IMR-90 (cell line): ENCODE data around the gene ZEB2. TPM values are rescaled to one million over a fixed set of nuclear protein-coding genes. Genes with fewer than 3 reads are reported as not detected.

Experiments
- ATAC-seq: fragments of 200-7000 bp; cut with Tn5 transposase; 2 replicates; pipeline ENCODE4 v1.9.1; 2020; ENCODE audit warnings: low read depth, mild to moderate bottlenecking, moderate library complexity
- BruUV-seq: library from RNA; stranded (reverse); fragments of 400-500 nt; replicated peaks from 2 replicates; lab custom pipeline; 2021; lab: Mats Ljungman, UMichigan
- CTCF ChIA-PET: fragments of 300-600 bp; formaldehyde crosslinking; extraction: SDS; loops from one replicate; lab custom pipeline; 2021; ENCODE audit warnings: antibody characterized with exemption; lab: Yijun Ruan, JAX
- POLR2A ChIA-PET: fragments of 300-600 bp; sonication (Branson Sonifier 250); formaldehyde crosslinking; loops from one replicate; lab custom pipeline; 2022; ENCODE audit warnings: antibody characterized with exemption; ENCODE audit not compliant: unreplicated experiment; lab: Charles Lee
- DNase-seq: peaks from one replicate; pipeline ENCODE4 v3.0.0; 2013
- H2AFZ ChIP-seq: replicated peaks from 2 replicates; pipeline ENCODE3; 2013; ENCODE audit warnings: low read length, mild to moderate bottlenecking; ENCODE audit not compliant: poor library complexity
- H2AK5ac ChIP-seq: 2 replicates; pipeline ENCODE4 v1.6.1; 2013; ENCODE audit warnings: low read depth, low read length, inconsistent platforms
- H2AK9ac ChIP-seq: replicated peaks from 2 replicates; pipeline ENCODE3; 2013; ENCODE audit warnings: mild to moderate bottlenecking, low read depth, low read length, moderate library complexity; ENCODE audit not compliant: poor library complexity
- H2BK120ac ChIP-seq: 2 replicates; pipeline ENCODE4 v1.6.1; 2013; ENCODE audit warnings: low read depth, low read length, inconsistent platforms
- H2BK15ac ChIP-seq: 3 replicates; pipeline ENCODE4 v1.6.1; 2013; ENCODE audit warnings: low read depth, low read length, inconsistent platforms
- H2BK20ac ChIP-seq: 2 replicates; pipeline ENCODE4 v1.6.1; 2013; ENCODE audit warnings: low read depth, mild to moderate bottlenecking, inconsistent platforms, low read length, moderate library complexity
- H2BK5ac ChIP-seq: 2 replicates; pipeline ENCODE4 v1.6.1; 2013; ENCODE audit warnings: mild to moderate bottlenecking, low read depth, low read length, inconsistent platforms; ENCODE audit not compliant: poor library complexity, severe bottlenecking
- H3K14ac ChIP-seq: replicated peaks from 2 replicates; pipeline ENCODE4 v1.6.1; 2013; ENCODE audit warnings: low read depth, low read length, inconsistent platforms
- H3K18ac ChIP-seq: 2 replicates; pipeline ENCODE4 v1.6.1; 2013; ENCODE audit warnings: low read depth, low read length, control low read depth
- H3K23ac ChIP-seq: 2 replicates; pipeline ENCODE4 v1.6.1; 2013; ENCODE audit warnings: low read depth, low read length, inconsistent platforms
- H3K27ac ChIP-seq: 2 replicates; pipeline ENCODE4 v1.5.1; 2013; ENCODE audit warnings: mild to moderate bottlenecking, control low read depth, low read length; ENCODE audit not compliant: insufficient read depth
- H3K27me3 ChIP-seq: 2 replicates; pipeline ENCODE4 v1.6.1; 2013; ENCODE audit warnings: low read length; ENCODE audit not compliant: control insufficient read depth, insufficient read depth
- H3K36me3 ChIP-seq: 2 replicates; pipeline ENCODE4 v1.6.1; 2013; ENCODE audit warnings: low read length, mixed read lengths; ENCODE audit not compliant: control insufficient read depth, insufficient read depth
- H3K4ac ChIP-seq: 2 replicates; pipeline ENCODE4 v1.6.1; 2013; ENCODE audit warnings: low read depth, low read length, inconsistent platforms
- H3K4me1 ChIP-seq: 2 replicates; pipeline ENCODE4 v1.6.1; 2013; ENCODE audit warnings: low read length, mixed read lengths; ENCODE audit not compliant: control insufficient read depth, insufficient read depth
- H3K4me2 ChIP-seq: 2 replicates; pipeline ENCODE4 v1.6.1; 2013; ENCODE audit warnings: low read depth, mild to moderate bottlenecking, control low read depth, low read length, moderate library complexity
- H3K4me3 ChIP-seq: 2 replicates; pipeline ENCODE4 v1.5.1; 2013; ENCODE audit warnings: low read depth, mild to moderate bottlenecking, control low read depth, low read length, moderate library complexity; ENCODE audit not compliant: insufficient read depth
- H3K56ac ChIP-seq: 2 replicates; pipeline ENCODE4 v1.6.1; 2013; ENCODE audit warnings: low read length, inconsistent platforms; ENCODE audit not compliant: insufficient read depth; ENCODE audit errors: extremely low read depth
- H3K79me1 ChIP-seq, 2 experiments: 2 replicates each; pipeline ENCODE4 v1.6.1; 2013; ENCODE audit warnings: low read length in 2 of 2, inconsistent platforms in 1 of 2, low read depth in 1 of 2
- H3K9ac ChIP-seq: 2 replicates; pipeline ENCODE4 v1.6.1; 2013; ENCODE audit warnings: low read depth, low read length, control low read depth
- H3K9me1 ChIP-seq: 2 replicates; pipeline ENCODE4 v1.6.1; 2013; ENCODE audit warnings: low read length, inconsistent platforms; ENCODE audit not compliant: insufficient read depth
- H3K9me3 ChIP-seq: 2 replicates; pipeline ENCODE4 v1.6.1; 2013; ENCODE audit warnings: low read length; ENCODE audit not compliant: control insufficient read depth, insufficient read depth
- H4K20me1 ChIP-seq: 2 replicates; pipeline ENCODE4 v1.6.1; 2013; ENCODE audit warnings: low read length, inconsistent platforms; ENCODE audit not compliant: insufficient read depth
- H4K5ac ChIP-seq: 2 replicates; pipeline ENCODE4 v1.6.1; 2013; ENCODE audit warnings: mild to moderate bottlenecking, low read depth, low read length, control low read depth
- H4K8ac ChIP-seq, 2 experiments: 2 replicates each; pipeline ENCODE4 v1.6.1; 2013; ENCODE audit warnings: low read depth in 2 of 2, low read length in 2 of 2, control low read depth in 1 of 2, inconsistent platforms in 1 of 2
- H4K91ac ChIP-seq: 2 replicates; pipeline ENCODE4 v1.6.1; 2013; ENCODE audit warnings: low read depth, low read length, inconsistent platforms; ENCODE audit not compliant: insufficient read depth
- BHLHE40 ChIP-seq: fragments of 150-350 bp; IDR thresholded peaks from 2 replicates; pipeline ENCODE4 v1.6.1; 2016; ENCODE audit warnings: mild to moderate bottlenecking, low read depth, low read length
- FOS ChIP-seq: fragments of 150-350 bp; IDR thresholded peaks from 2 replicates; pipeline ENCODE4 v1.6.1; 2016; ENCODE audit warnings: low read depth, low read length
- NFE2L2 ChIP-seq: fragments of 150-350 bp; IDR thresholded peaks from 2 replicates; pipeline ENCODE4 v1.6.1; 2016; ENCODE audit warnings: low read depth, mild to moderate bottlenecking, low read length
- RCOR1 ChIP-seq: IDR thresholded peaks from 2 replicates; pipeline ENCODE4 v1.6.1; 2012; ENCODE audit warnings: mild to moderate bottlenecking, low read length, improper control_type of control experiment; ENCODE audit not compliant: insufficient replicate concordance
- RFX5 ChIP-seq: IDR thresholded peaks from 2 replicates; pipeline ENCODE4 v1.8.0; 2012; ENCODE audit warnings: low read depth, mild to moderate bottlenecking, low read length, moderate library complexity
- SMC3 ChIP-seq: fragments of 150-350 bp; IDR thresholded peaks from 2 replicates; pipeline ENCODE4 v1.6.1; 2016; ENCODE audit warnings: low read depth, mild to moderate bottlenecking, antibody characterized with exemption, low read length, moderate library complexity
- WGBS, 2 experiments: methylation state at CpG; one replicate each; pipeline versions ENCODE4 v1.1.5 to v1.1.7; 2013; ENCODE audit warnings: missing lambda C conversion rate in 2 of 2; ENCODE audit not compliant: insufficient read length in 1 of 2; ENCODE audit errors: extremely low coverage in 2 of 2; 5-methylcytosine and 5-hydroxymethylcytosine counted together
- dilution Hi-C: fragments of 300-500 bp; cut with HindIII; formaldehyde crosslinking; loops from one replicate; pipeline ENCODE4 v1.14.3; 2018; ENCODE audit warnings: low sequenced_read_pairs; ENCODE audit not compliant: unreplicated experiment
- in situ Hi-C: fragments of 300-500 bp; cut with MboI; formaldehyde crosslinking; loops from 3 replicates; pipeline ENCODE4 v1.14.3; 2019; ENCODE audit warnings: low sequenced_read_pairs, inconsistent platforms, mixed read lengths
- intact Hi-C: fragments of 100-400 bp; cut with micrococcal nuclease; formaldehyde crosslinking; loops from 2 replicates; pipeline ENCODE4 v1.10.0; 2022
- polyA plus RNA-seq, 3 experiments: library from polyadenylated mRNA; depleted of rRNA; stranded (reverse); fragments of >200 nt; gene quantifications; 2 replicates each; pipeline ENCODE4 v1.2.3, GENCODE V29; 2012; ENCODE audit warnings: low replicate concordance in 1 of 3
- total RNA-seq: library from RNA; depleted of rRNA; stranded (reverse); fragments of >200 nt; gene quantifications from 2 replicates; pipeline ENCODE4 v1.2.3, GENCODE V29; 2012

Gene ZEB2
- total and polyA plus RNA-seq, 2 of the 4 experiments (the other 2 are of a cell fraction) = 22.4 to 50.9 TPM

- no peak for ATAC-seq
- CTCF ChIA-PET = no interaction called here
- no peak for DNase-seq
These were observed 49.1 kb downstream of the ZEB2 start for GRCh38 chr2:144470816-144471215.

More at GRCh38 chr2:144470816-144471215, 49.1 kb downstream of the ZEB2 start:
- H3K79me1 ChIP-seq = peaks cover 40 to 64% of the 10 kb centered on the region in 2 experiments
- H2AK9ac ChIP-seq = no peak overlapping the region
- H3K9me1 ChIP-seq = peaks cover 4% of the 10 kb centered on the region
- no peaks in the 10 kb centered on the region for H3K9me3 ChIP-seq
- H3K56ac ChIP-seq = no peak overlapping the region
- no CpG with 5 or more reads among the region's 3 CpGs for WGBS, 2 experiments
- H3K4me1 ChIP-seq = no peaks in the 10 kb centered on the region; the same call in 1 of the 2 replicates
- in situ Hi-C loops (no loop called here), dilution Hi-C loops (no loop called here), intact Hi-C loops (no loop called here)
- no peak overlapping the region for H3K4ac ChIP-seq
- H3K27ac ChIP-seq = no peak overlapping the region
- H3K23ac ChIP-seq = no peak overlapping the region
- no peak overlapping the region for H3K14ac ChIP-seq
- H2BK15ac ChIP-seq = no peak overlapping the region
- H3K4me3 ChIP-seq = no peak overlapping the region
- H2BK120ac ChIP-seq = no peak overlapping the region
- no peak overlapping the region for H3K9ac ChIP-seq
- POLR2A ChIA-PET = no interaction called here
- no TSS peak for BruUV-seq
- H2BK20ac ChIP-seq = no peak overlapping the region
- TF ChIP-seq BHLHE40 (no peak), RCOR1 (no peak), NFE2L2 (no peak), FOS (no peak), SMC3 (no peak), RFX5 (no peak)
- H4K91ac ChIP-seq = no peak overlapping the region
- H4K20me1 ChIP-seq = peaks cover 20% of the 10 kb centered on the region; the same call in 1 of the 2 replicates
- H2AK5ac ChIP-seq = no peak overlapping the region
- no peak overlapping the region for H2BK5ac ChIP-seq
- H3K27me3 ChIP-seq = no peaks in the 10 kb centered on the region
- H2AFZ ChIP-seq = no peak overlapping the region
- H3K36me3 ChIP-seq = peaks cover 10% of the 10 kb centered on the region
- no peak overlapping the region for H3K18ac ChIP-seq
- no peak overlapping the region for H3K4me2 ChIP-seq
- no peak overlapping the region for H4K8ac ChIP-seq
- H4K5ac ChIP-seq = no peak overlapping the region
